Activated CD4-positive, alpha-beta memory T cell treated with anti-CD3 and anti-CD28 coated beads for 36 hours (primary cell): ENCODE results near the gene MED27. TPM values are rescaled to one million over a fixed set of nuclear protein-coding genes. Genes with fewer than 3 reads are reported as not detected.

Experiments used
- CTCF ChIA-PET: fragments of 350-600 bp; sonication (Branson Sonifier 250); formaldehyde crosslinking; loops from one replicate; lab custom pipeline; 2021; ENCODE audit warnings: antibody characterized with exemption, inconsistent platforms; lab: Charles Lee
- POLR2A ChIA-PET: fragments of 350-600 bp; sonication (Branson Sonifier 250); formaldehyde crosslinking; loops from one replicate; lab custom pipeline; 2021; ENCODE audit warnings: antibody characterized with exemption; lab: Charles Lee
- DNase-seq: peaks from one replicate; pipeline ENCODE4 v3.0.0-alpha.2; 2020
- H3K27ac Mint-ChIP-seq: one replicate; pipeline ENCODE4 v1.8.0; 2021; ENCODE audit warnings: mixed read lengths
- H3K27me3 Mint-ChIP-seq: one replicate; pipeline ENCODE4 v1.8.0; 2021; ENCODE audit warnings: mixed read lengths
- H3K36me3 Mint-ChIP-seq: one replicate; pipeline ENCODE4 v1.8.0; 2021; ENCODE audit warnings: mixed read lengths
- H3K4me1 Mint-ChIP-seq: one replicate; pipeline ENCODE4 v1.8.0; 2021; ENCODE audit warnings: low read depth, mixed read lengths
- H3K4me3 Mint-ChIP-seq: one replicate; pipeline ENCODE4 v1.8.0; 2021; ENCODE audit warnings: mild to moderate bottlenecking, mixed read lengths
- H3K9me3 Mint-ChIP-seq: one replicate; pipeline ENCODE4 v1.8.0; 2021; ENCODE audit warnings: mixed read lengths
- intact Hi-C: fragments of 100-400 bp; cut with micrococcal nuclease; formaldehyde crosslinking; loops from one replicate; pipeline ENCODE4 v1.15.1; 2023
- total RNA-seq, 2 experiments: library from RNA; stranded (reverse); gene quantifications; one replicate each; pipeline ENCODE4 v1.2.3, GENCODE V29; 2021

Gene MED27
- total RNA-seq, 2 experiments from 2014 or later = 30.1 to 32.4 TPM

- POLR2A ChIA-PET = no interaction called here
- no peaks in the 10 kb centered on the region for H3K27me3 Mint-ChIP-seq
- no peak for DNase-seq
- peaks cover 15% of the 10 kb centered on the region for H3K36me3 Mint-ChIP-seq
- H3K27ac Mint-ChIP-seq = no peak overlapping the region
- peaks cover 16% of the 10 kb centered on the region for H3K4me1 Mint-ChIP-seq
- H3K4me3 Mint-ChIP-seq = no peak overlapping the region
- intact Hi-C loops = no loop called here
- CTCF ChIA-PET = no interaction called here
- H3K9me3 Mint-ChIP-seq = no peaks in the 10 kb centered on the region
Measured at GRCh38 chr9:131919216-131919615, 160.5 kb downstream of the MED27 start.

- Mint-ChIP-seq H3K36me3 (peaks cover 12% of the 10 kb centered on the region), H3K27me3 (no peaks in the 10 kb centered on the region), H3K4me3 (no peak overlapping the region), H3K4me1 (peaks cover 14% of the 10 kb centered on the region), H3K27ac (no peak overlapping the region), H3K9me3 (no peaks in the 10 kb centered on the region)
- POLR2A ChIA-PET = no interaction called here
- DNase-seq = no peak
- intact Hi-C loops = no loop called here
- CTCF ChIA-PET = no interaction called here
Measured at GRCh38 chr9:131918481-131918880, 161.2 kb downstream of the MED27 start.

GRCh38 chr9:131917009-131917408 lies 162.7 kb downstream of the MED27 start:
- no peaks in the 10 kb centered on the region for H3K9me3 Mint-ChIP-seq
- CTCF ChIA-PET = no interaction called here
- POLR2A ChIA-PET = no interaction called here

GRCh38 chr9:131915181-131915580 lies 164.5 kb downstream of the MED27 start:
- Mint-ChIP-seq H3K36me3 (peaks cover 3% of the 10 kb centered on the region), H3K27ac (no peak overlapping the region), H3K4me1 (peaks cover 9% of the 10 kb centered on the region), H3K27me3 (no peaks in the 10 kb centered on the region), H3K9me3 (no peaks in the 10 kb centered on the region), H3K4me3 (no peak overlapping the region)
- CTCF ChIA-PET = no interaction called here
- no peak for DNase-seq
- intact Hi-C loops = no loop called here
- POLR2A ChIA-PET = no interaction called here

More at GRCh38 chr9:131917009-131917408, 162.7 kb downstream of the MED27 start:
- no peak overlapping the region for H3K4me3 Mint-ChIP-seq
- H3K27ac Mint-ChIP-seq = no peak overlapping the region
- no peaks in the 10 kb centered on the region for H3K27me3 Mint-ChIP-seq
- H3K4me1 Mint-ChIP-seq = peaks cover 10% of the 10 kb centered on the region
- H3K36me3 Mint-ChIP-seq = peaks cover 6% of the 10 kb centered on the region
- intact Hi-C loops = no loop called here
- DNase-seq = no peak

- intact Hi-C loops = no loop called here
- CTCF ChIA-PET = interaction anchor here (0.6 to 1.6 kb wide), 2 partner anchors 149 to 324 kb away, joined by 3 to 4 read pairs; no protein-coding TSS in a partner anchor
- POLR2A ChIA-PET = no interaction called here
Measured at GRCh38 chr9:131912671-131913070, 167.0 kb downstream of the MED27 start.

GRCh38 chr9:131912069-131912468 lies 167.6 kb downstream of the MED27 start:
- no peaks in the 10 kb centered on the region for H3K9me3 Mint-ChIP-seq
- H3K27me3 Mint-ChIP-seq = no peaks in the 10 kb centered on the region
- H3K27ac Mint-ChIP-seq = no peak overlapping the region
- H3K4me1 Mint-ChIP-seq = no peaks in the 10 kb centered on the region
- CTCF ChIA-PET = no interaction called here
- no peak for DNase-seq
- POLR2A ChIA-PET = no interaction called here
- intact Hi-C loops = no loop called here
- no peak overlapping the region for H3K4me3 Mint-ChIP-seq
- H3K36me3 Mint-ChIP-seq = peaks cover 3% of the 10 kb centered on the region

More at GRCh38 chr9:131912671-131913070, 167.0 kb downstream of the MED27 start:
- no peak for DNase-seq
- Mint-ChIP-seq H3K4me3 (no peak overlapping the region), H3K36me3 (peaks cover 3% of the 10 kb centered on the region), H3K4me1 (no peaks in the 10 kb centered on the region), H3K27ac (no peak overlapping the region), H3K9me3 (no peaks in the 10 kb centered on the region), H3K27me3 (no peaks in the 10 kb centered on the region)

GRCh38 chr9:131910572-131910971 lies 169.1 kb downstream of the MED27 start:
- H3K9me3 Mint-ChIP-seq = no peaks in the 10 kb centered on the region
- intact Hi-C loops = no loop called here
- ChIA-PET CTCF (no interaction called here), POLR2A (no interaction called here)
- no peak overlapping the region for H3K4me3 Mint-ChIP-seq
- H3K27me3 Mint-ChIP-seq = no peaks in the 10 kb centered on the region
- peaks cover 7% of the 10 kb centered on the region for H3K36me3 Mint-ChIP-seq
- no peak overlapping the region for H3K27ac Mint-ChIP-seq
- no peaks in the 10 kb centered on the region for H3K4me1 Mint-ChIP-seq
- no peak for DNase-seq

- POLR2A ChIA-PET = no interaction called here
- H3K4me1 Mint-ChIP-seq = no peaks in the 10 kb centered on the region
- no peaks in the 10 kb centered on the region for H3K9me3 Mint-ChIP-seq
- peaks cover 6% of the 10 kb centered on the region for H3K36me3 Mint-ChIP-seq
- DNase-seq = no peak
- H3K27me3 Mint-ChIP-seq = no peaks in the 10 kb centered on the region
- intact Hi-C loops = no loop called here
- no peak overlapping the region for H3K27ac Mint-ChIP-seq
- CTCF ChIA-PET = no interaction called here
- no peak overlapping the region for H3K4me3 Mint-ChIP-seq
Measured at GRCh38 chr9:131905144-131905543, 174.5 kb downstream of the MED27 start.

- no peaks in the 10 kb centered on the region for H3K27me3 Mint-ChIP-seq
- CTCF ChIA-PET = no interaction called here
Measured at GRCh38 chr9:131899296-131900228, 180.1 kb downstream of the MED27 start.

GRCh38 chr9:131892902-131893500 lies 186.7 kb downstream of the MED27 start:
- intact Hi-C loops = no loop called here
- CTCF ChIA-PET = no interaction called here
- Mint-ChIP-seq H3K4me3 (no peak overlapping the region), H3K27ac (no peak overlapping the region), H3K4me1 (no peaks in the 10 kb centered on the region), H3K36me3 (peaks cover 4% of the 10 kb centered on the region), H3K27me3 (no peaks in the 10 kb centered on the region), H3K9me3 (no peaks in the 10 kb centered on the region)
- DNase-seq = no peak
- POLR2A ChIA-PET = no interaction called here

More at GRCh38 chr9:131899296-131900228, 180.1 kb downstream of the MED27 start:
- DNase-seq = no peak
- Mint-ChIP-seq H3K36me3 (peaks cover 3% of the 10 kb centered on the region), H3K27ac (no peak overlapping the region), H3K4me1 (no peaks in the 10 kb centered on the region), H3K4me3 (no peak overlapping the region), H3K9me3 (no peaks in the 10 kb centered on the region)
- intact Hi-C loops = no loop called here
- POLR2A ChIA-PET = no interaction called here

GRCh38 chr9:131892162-131892707 lies 187.4 kb downstream of the MED27 start:
- DNase-seq = no peak
- intact Hi-C loops = no loop called here
- peaks cover 4% of the 10 kb centered on the region for H3K36me3 Mint-ChIP-seq
- H3K9me3 Mint-ChIP-seq = no peaks in the 10 kb centered on the region
- no peak overlapping the region for H3K27ac Mint-ChIP-seq
- CTCF ChIA-PET = no interaction called here
- POLR2A ChIA-PET = no interaction called here
- H3K27me3 Mint-ChIP-seq = no peaks in the 10 kb centered on the region
- no peaks in the 10 kb centered on the region for H3K4me1 Mint-ChIP-seq
- no peak overlapping the region for H3K4me3 Mint-ChIP-seq

GRCh38 chr9:131891598-131891997 lies 188.1 kb downstream of the MED27 start:
- no peak overlapping the region for H3K27ac Mint-ChIP-seq
- H3K27me3 Mint-ChIP-seq = no peaks in the 10 kb centered on the region
- no peaks in the 10 kb centered on the region for H3K9me3 Mint-ChIP-seq
- CTCF ChIA-PET = no interaction called here
- peaks cover 4% of the 10 kb centered on the region for H3K36me3 Mint-ChIP-seq
- no peaks in the 10 kb centered on the region for H3K4me1 Mint-ChIP-seq
- POLR2A ChIA-PET = no interaction called here
- H3K4me3 Mint-ChIP-seq = no peak overlapping the region
- DNase-seq = no peak
- intact Hi-C loops = no loop called here
